BE2C (cell line): ENCODE results near the gene LUZP1.
A peak's percentile ranks its signal among the peaks of the same experiment; 100 is the strongest.
"Not testable (repeated sequence)": the region's sequence is repeated elsewhere in the genome, so short reads cannot be mapped to it uniquely, and the experiment has no call there.

Experiments
- DNase-seq: peaks from one replicate; pipeline ENCODE4 v3.0.0-alpha.2; 2020
- H3K27me3 ChIP-seq: fragments of 250-450 bp; sonication (Bioruptor Pico); 2 replicates; pipeline ENCODE4 v1.5.1; 2020; ENCODE audit warnings: mild to moderate bottlenecking
- H3K36me3 ChIP-seq: fragments of 250-450 bp; sonication (Bioruptor Pico); 2 replicates; pipeline ENCODE4 v1.5.1; 2020; ENCODE audit warnings: mild to moderate bottlenecking
- H3K4me1 ChIP-seq: fragments of 250-450 bp; sonication (Bioruptor Pico); 2 replicates; pipeline ENCODE4 v1.5.1; 2020
- H3K4me3 ChIP-seq: 2 replicates; pipeline ENCODE4 v1.5.1; 2011; ENCODE audit warnings: low read depth, low read length
- H3K9me3 ChIP-seq: fragments of 250-450 bp; sonication (Bioruptor Pico); 2 replicates; pipeline ENCODE4 v1.5.1; 2020
- TF ChIP-seq, protein P1 (sequence below): IDR thresholded peaks from 2 replicates; pipeline ENCODE4 v1.5.1; 2012; ENCODE audit warnings: mild to moderate bottlenecking, low read depth, low read length

LUZP1 gene

DNA sequence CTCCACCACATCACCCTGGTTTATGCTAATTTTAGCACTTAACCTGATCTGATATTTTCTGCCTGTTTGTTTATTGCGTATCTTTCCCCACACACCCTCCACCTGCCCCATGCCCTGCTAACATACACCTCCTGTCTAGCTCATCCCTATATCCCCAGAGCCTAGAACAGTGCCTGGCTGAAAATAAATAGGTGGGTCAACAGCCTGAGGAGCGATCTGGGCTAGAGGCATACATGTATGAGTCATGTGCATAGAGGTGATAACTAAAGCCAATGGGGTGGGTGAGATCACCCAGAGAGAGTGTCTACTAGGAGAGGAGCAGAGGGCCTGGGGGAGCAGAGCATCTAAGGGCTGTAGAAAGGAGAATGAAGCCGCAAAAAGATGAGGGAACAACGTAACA lies 46.0 kb upstream of the LUZP1 start:
- no peaks in the 10 kb centered on the region for H3K4me1 ChIP-seq
- no peak for DNase-seq
- TF ChIP-seq, protein P1, sequence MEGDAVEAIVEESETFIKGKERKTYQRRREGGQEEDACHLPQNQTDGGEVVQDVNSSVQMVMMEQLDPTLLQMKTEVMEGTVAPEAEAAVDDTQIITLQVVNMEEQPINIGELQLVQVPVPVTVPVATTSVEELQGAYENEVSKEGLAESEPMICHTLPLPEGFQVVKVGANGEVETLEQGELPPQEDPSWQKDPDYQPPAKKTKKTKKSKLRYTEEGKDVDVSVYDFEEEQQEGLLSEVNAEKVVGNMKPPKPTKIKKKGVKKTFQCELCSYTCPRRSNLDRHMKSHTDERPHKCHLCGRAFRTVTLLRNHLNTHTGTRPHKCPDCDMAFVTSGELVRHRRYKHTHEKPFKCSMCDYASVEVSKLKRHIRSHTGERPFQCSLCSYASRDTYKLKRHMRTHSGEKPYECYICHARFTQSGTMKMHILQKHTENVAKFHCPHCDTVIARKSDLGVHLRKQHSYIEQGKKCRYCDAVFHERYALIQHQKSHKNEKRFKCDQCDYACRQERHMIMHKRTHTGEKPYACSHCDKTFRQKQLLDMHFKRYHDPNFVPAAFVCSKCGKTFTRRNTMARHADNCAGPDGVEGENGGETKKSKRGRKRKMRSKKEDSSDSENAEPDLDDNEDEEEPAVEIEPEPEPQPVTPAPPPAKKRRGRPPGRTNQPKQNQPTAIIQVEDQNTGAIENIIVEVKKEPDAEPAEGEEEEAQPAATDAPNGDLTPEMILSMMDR, result no peak
- H3K9me3 ChIP-seq, result no peaks in the 10 kb centered on the region
- H3K27me3 ChIP-seq, result peaks cover 21% of the 10 kb centered on the region
- no peaks in the 10 kb centered on the region for H3K36me3 ChIP-seq
- H3K4me3 ChIP-seq, result no peak overlapping the region

DNA sequence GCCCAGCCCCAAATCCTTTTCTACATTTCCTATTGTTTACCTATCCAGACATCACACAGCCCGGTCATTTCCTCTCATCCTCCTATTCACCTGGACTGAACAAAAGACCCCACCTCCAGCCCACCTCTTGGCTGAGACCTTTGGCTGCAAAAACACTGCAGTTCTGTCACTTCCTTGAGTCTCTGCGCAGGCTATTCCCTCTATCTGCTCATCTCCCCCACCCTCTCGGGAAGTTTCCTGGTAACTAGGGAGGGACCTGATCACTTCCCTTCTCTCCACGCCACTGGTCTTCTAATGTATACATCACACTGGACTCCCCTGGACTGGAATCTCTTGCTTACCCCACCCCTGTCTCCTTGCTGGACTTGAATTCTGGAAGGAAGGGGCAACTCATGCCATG lies 43.3 kb upstream of the LUZP1 start:
- TF ChIP-seq, protein P1, result no peak
- Histone ChIP-seq H3K36me3 (no peaks in the 10 kb centered on the region), H3K9me3 (no peaks in the 10 kb centered on the region), H3K4me3 (no peak overlapping the region), H3K4me1 (no peaks in the 10 kb centered on the region), H3K27me3 (peaks cover 8% of the 10 kb centered on the region)
- no peak for DNase-seq

DNA sequence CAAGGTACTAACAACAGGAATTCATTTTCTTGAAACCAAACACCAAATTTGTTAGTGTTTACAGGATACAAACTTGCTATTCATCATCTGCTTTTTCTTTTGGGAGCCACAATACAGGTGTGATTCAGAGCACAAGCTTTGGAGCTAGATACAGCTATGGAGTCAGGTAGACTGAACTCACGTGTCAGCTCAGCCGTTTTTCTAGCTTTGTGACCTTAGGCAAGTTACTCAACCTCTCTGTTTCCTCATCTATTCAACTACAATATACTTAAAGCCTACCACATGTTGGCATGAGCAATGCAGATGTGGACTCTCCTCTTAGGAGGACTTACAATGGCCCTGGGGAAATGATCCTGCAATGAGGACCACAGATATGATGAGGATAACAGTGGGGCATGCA lies 42.3 kb upstream of the LUZP1 start:
- Histone ChIP-seq H3K4me1 (no peaks in the 10 kb centered on the region), H3K36me3 (no peaks in the 10 kb centered on the region), H3K27me3 (no peaks in the 10 kb centered on the region), H3K9me3 (no peaks in the 10 kb centered on the region), H3K4me3 (no peak overlapping the region)
- TF ChIP-seq, protein P1, result no peak
- DNase-seq, result no peak

DNA sequence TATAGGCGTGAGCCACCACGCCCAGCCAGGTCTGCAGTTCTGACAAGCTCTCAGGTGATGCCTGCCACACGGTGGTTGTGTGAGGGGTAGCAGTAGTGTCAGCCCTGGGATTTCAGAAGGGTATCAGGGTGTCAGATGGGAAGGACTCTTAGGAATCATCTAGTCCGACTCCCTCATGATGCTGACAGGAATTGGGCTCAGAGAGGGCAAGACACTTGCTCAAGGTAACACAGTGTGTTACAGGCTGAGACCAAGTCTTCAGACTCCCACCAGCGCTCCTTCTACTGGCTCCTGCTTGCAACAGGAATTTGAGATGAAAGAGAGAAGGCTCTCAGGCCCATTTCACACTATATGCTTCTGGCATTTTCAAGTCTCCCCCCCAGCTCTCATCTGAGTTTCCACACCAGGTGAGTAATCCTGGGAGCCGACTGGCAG lies 41.7 kb upstream of the LUZP1 start:
- Histone ChIP-seq H3K4me1 (no peaks in the 10 kb centered on the region), H3K36me3 (no peaks in the 10 kb centered on the region), H3K4me3 (no peak overlapping the region), H3K9me3 (no peaks in the 10 kb centered on the region), H3K27me3 (no peaks in the 10 kb centered on the region)
- TF ChIP-seq, protein P1, result peak; percentile 19
- no peak for DNase-seq

DNA sequence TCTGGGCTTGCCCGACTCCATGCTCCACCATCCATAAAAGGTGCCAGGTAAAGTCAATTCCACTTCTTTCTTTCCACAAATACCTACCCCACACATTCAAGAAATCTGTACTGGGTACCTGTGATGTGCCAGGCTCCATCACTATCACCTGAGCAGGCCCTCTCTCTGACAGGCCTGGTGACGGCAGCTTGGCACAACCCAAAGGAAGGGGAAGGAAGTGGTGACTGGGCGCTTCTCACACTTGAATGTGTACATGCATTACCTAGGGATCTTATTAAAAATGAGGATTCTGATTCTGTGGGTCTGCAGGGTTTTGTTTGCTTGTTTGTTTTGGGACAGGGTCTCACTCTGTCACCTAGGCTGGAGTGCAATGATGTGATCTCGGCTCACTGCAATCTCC lies 41.1 kb upstream of the LUZP1 start:
- H3K9me3 ChIP-seq, result no peaks in the 10 kb centered on the region
- H3K4me3 ChIP-seq, result no peak overlapping the region
- H3K4me1 ChIP-seq, result no peaks in the 10 kb centered on the region
- H3K36me3 ChIP-seq, result no peaks in the 10 kb centered on the region
- TF ChIP-seq, protein P1, result no peak
- DNase-seq, result no peak
- no peaks in the 10 kb centered on the region for H3K27me3 ChIP-seq

DNA sequence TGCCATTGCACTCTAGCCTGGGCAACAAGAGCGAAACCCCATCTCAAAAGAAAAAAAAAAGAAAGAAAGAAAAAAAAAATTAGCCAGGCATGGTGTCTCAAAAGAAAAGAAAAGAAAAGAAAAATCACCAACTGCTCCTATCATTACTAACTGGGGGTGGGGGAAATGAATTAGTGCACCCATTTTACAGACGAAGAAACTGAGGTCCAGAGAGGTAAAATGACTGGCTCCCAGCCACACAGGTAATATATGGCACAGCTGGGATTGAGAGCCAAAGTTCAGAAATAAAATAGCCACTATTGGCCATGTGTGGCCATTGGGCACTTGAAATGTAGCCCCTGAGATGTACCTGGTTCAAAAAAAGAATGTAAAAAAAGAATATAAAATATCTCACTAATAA lies 39.9 kb upstream of the LUZP1 start:
- no peak overlapping the region for H3K4me3 ChIP-seq
- no peaks in the 10 kb centered on the region for H3K9me3 ChIP-seq
- H3K27me3 ChIP-seq, result no peaks in the 10 kb centered on the region
- H3K4me1 ChIP-seq, result no peaks in the 10 kb centered on the region
- no peak for DNase-seq
- H3K36me3 ChIP-seq, result no peaks in the 10 kb centered on the region
- TF ChIP-seq, protein P1, result no peak

DNA sequence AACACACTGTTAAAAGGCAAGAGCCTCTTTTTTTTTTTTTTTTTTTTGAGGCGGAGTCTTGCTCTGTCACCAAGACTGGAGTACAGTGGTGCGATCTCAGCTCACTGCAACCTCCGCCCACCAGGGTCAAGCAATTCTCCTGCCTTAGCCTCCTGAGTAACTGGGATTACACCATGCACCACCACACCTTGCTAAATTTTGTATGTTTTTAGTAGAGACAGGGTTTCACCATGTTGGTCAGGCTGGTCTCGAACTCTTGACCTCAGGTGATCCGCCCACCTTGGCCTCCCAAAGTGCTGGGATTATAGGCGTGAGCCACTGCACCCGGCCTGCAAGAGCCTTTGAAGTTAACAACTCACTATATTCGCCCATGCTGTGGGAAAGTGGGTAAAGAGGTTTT lies 39.1 kb upstream of the LUZP1 start:
- not testable (repeated sequence) for H3K4me1 ChIP-seq, DNase-seq, H3K27me3 ChIP-seq, H3K36me3 ChIP-seq, H3K9me3 ChIP-seq, H3K4me3 ChIP-seq
